H9 (cell line): ENCODE results near the gene DLX2. TPM values are rescaled to one million over a fixed set of nuclear protein-coding genes. Genes with fewer than 3 reads are reported as not detected.

ENCODE experiments used
- DNase-seq: peaks from one replicate; pipeline ENCODE4 v3.0.0-alpha.2; 2017
- H2AFZ ChIP-seq: one replicate; pipeline ENCODE4 v1.6.1; 2013; ENCODE audit warnings: mild to moderate bottlenecking, low read length, control low read depth, moderate library complexity
- H2AK5ac ChIP-seq: 2 replicates; pipeline ENCODE4 v1.6.1; 2013; ENCODE audit warnings: low read length, control low read depth, mixed read lengths; ENCODE audit not compliant: insufficient read length
- H2BK120ac ChIP-seq: one replicate; pipeline ENCODE4 v1.6.1; 2013; ENCODE audit warnings: low read depth, mild to moderate bottlenecking, low read length, control low read depth, inconsistent platforms; ENCODE audit not compliant: poor library complexity, severe bottlenecking
- H2BK12ac ChIP-seq: 2 replicates; pipeline ENCODE4 v1.6.1; 2013; ENCODE audit warnings: low read length, control low read depth, mixed read lengths, low read depth; ENCODE audit not compliant: insufficient read length
- H2BK15ac ChIP-seq: 2 replicates; pipeline ENCODE4 v1.6.1; 2013; ENCODE audit warnings: low read depth, low read length, control low read depth
- H2BK20ac ChIP-seq: one replicate; pipeline ENCODE4 v1.6.1; 2013; ENCODE audit warnings: low read depth, mild to moderate bottlenecking, low read length, control low read depth, inconsistent platforms; ENCODE audit not compliant: poor library complexity, severe bottlenecking
- H2BK5ac ChIP-seq: 2 replicates; pipeline ENCODE4 v1.6.1; 2013; ENCODE audit warnings: low read length, control low read depth, mixed read lengths; ENCODE audit not compliant: insufficient read length
- H3K14ac ChIP-seq: 2 replicates; pipeline ENCODE4 v1.6.1; 2013; ENCODE audit warnings: low read length, control low read depth; ENCODE audit not compliant: insufficient read depth
- H3K18ac ChIP-seq: 2 replicates; pipeline ENCODE4 v1.6.1; 2013; ENCODE audit warnings: low read depth, mild to moderate bottlenecking, mixed read lengths, low read length, control low read depth; ENCODE audit not compliant: insufficient read length
- H3K23ac ChIP-seq: 2 replicates; pipeline ENCODE4 v1.6.1; 2013; ENCODE audit warnings: low read length, control low read depth, mixed read lengths, low read depth; ENCODE audit not compliant: insufficient read length
- H3K23me2 ChIP-seq: 2 replicates; pipeline ENCODE4 v1.6.1; 2013; ENCODE audit warnings: low read depth, mild to moderate bottlenecking, mixed read lengths, low read length, control low read depth; ENCODE audit not compliant: insufficient read length, poor library complexity, severe bottlenecking
- H3K27ac ChIP-seq: 2 replicates; pipeline ENCODE4 v1.5.1; 2013; ENCODE audit warnings: low read length, control low read depth, mixed read lengths, low read depth; ENCODE audit not compliant: insufficient read length
- H3K27me3 ChIP-seq: 2 replicates; pipeline ENCODE4 v1.6.1; 2013; ENCODE audit warnings: low read length, control low read depth, inconsistent platforms; ENCODE audit not compliant: insufficient read depth
- H3K4ac ChIP-seq: 2 replicates; pipeline ENCODE4 v1.6.1; 2013; ENCODE audit warnings: low read depth, mild to moderate bottlenecking, control low read depth, inconsistent platforms, low read length, moderate library complexity
- H3K4me1 ChIP-seq: 2 replicates; pipeline ENCODE4 v1.6.1; 2013; ENCODE audit warnings: low read length, control low read depth, inconsistent platforms; ENCODE audit not compliant: insufficient read depth
- H3K4me2 ChIP-seq: 2 replicates; pipeline ENCODE4 v1.6.1; 2013; ENCODE audit warnings: low read length, control low read depth, mixed read lengths; ENCODE audit not compliant: insufficient read length, insufficient read depth
- H3K56ac ChIP-seq: 2 replicates; pipeline ENCODE4 v1.6.1; 2013; ENCODE audit warnings: low read depth, mild to moderate bottlenecking, mixed read lengths, low read length, control low read depth; ENCODE audit not compliant: insufficient read length
- H3K79me1 ChIP-seq: 2 replicates; pipeline ENCODE4 v1.6.1; 2013; ENCODE audit warnings: low read depth, mild to moderate bottlenecking, moderate library complexity, low read length, control low read depth, inconsistent platforms; ENCODE audit not compliant: insufficient read depth, poor library complexity, severe bottlenecking
- H3K79me2 ChIP-seq: 2 replicates; pipeline ENCODE4 v1.6.1; 2013; ENCODE audit warnings: low read length, control low read depth, inconsistent platforms; ENCODE audit not compliant: insufficient read depth
- H3K9ac ChIP-seq: 2 replicates; pipeline ENCODE4 v1.6.1; 2013; ENCODE audit warnings: low read length, control low read depth, mixed read lengths; ENCODE audit not compliant: insufficient read length; ENCODE audit errors: extremely low read depth
- H3K9me3 ChIP-seq: one replicate; pipeline ENCODE4 v1.6.1; 2013; ENCODE audit warnings: low read depth, low read length, inconsistent platforms; ENCODE audit not compliant: control insufficient read depth
- H3T11ph ChIP-seq: one replicate; pipeline ENCODE4 v1.6.1; 2013; ENCODE audit warnings: mild to moderate bottlenecking, low read length, control low read depth, inconsistent platforms
- H4K20me1 ChIP-seq: one replicate; pipeline ENCODE4 v1.6.1; 2013; ENCODE audit not compliant: control insufficient read depth, insufficient read length, insufficient read depth
- H4K5ac ChIP-seq: 2 replicates; pipeline ENCODE4 v1.6.1; 2013; ENCODE audit warnings: low read depth, mild to moderate bottlenecking, mixed read lengths, low read length, control low read depth; ENCODE audit not compliant: insufficient read length
- H4K8ac ChIP-seq: replicated peaks from 2 replicates; pipeline ENCODE4 v1.6.1; 2013; ENCODE audit warnings: low read length, control low read depth, mixed read lengths, low read depth; ENCODE audit not compliant: insufficient read length
- H4K91ac ChIP-seq: 2 replicates; pipeline ENCODE4 v1.6.1; 2013; ENCODE audit warnings: low read depth, mild to moderate bottlenecking, moderate library complexity, mixed read lengths, low read length, control low read depth; ENCODE audit not compliant: insufficient read length
- H3K27ac Mint-ChIP-seq, 3 experiments: 2 replicates in 2 of 3; 3 replicates in 1 of 3; pipeline ENCODE4 v1.8.0; 2020 to 2021; ENCODE audit warnings: mixed read lengths in 3 of 3, mild to moderate bottlenecking in 1 of 3, moderate library complexity in 1 of 3
- H3K27me3 Mint-ChIP-seq: 2 replicates; pipeline ENCODE4 v1.8.0; 2021; ENCODE audit warnings: low read depth, mild to moderate bottlenecking, moderate library complexity, mixed read lengths
- H3K36me3 Mint-ChIP-seq, 3 experiments: 2 replicates in 2 of 3; 3 replicates in 1 of 3; pipeline ENCODE4 v1.8.0; 2020 to 2021; ENCODE audit warnings: low read depth in 3 of 3, mixed read lengths in 3 of 3; ENCODE audit not compliant: insufficient read depth in 1 of 3
- H3K4me1 Mint-ChIP-seq, 2 experiments: 2 replicates each; pipeline ENCODE4 v1.8.0; 2020; ENCODE audit warnings: mixed read lengths in 2 of 2
- H3K4me3 Mint-ChIP-seq, 2 experiments: 2 replicates in 1 of 2; 3 replicates in 1 of 2; pipeline ENCODE4 v1.8.0; 2020 to 2021; ENCODE audit warnings: mild to moderate bottlenecking in 2 of 2, mixed read lengths in 2 of 2, moderate library complexity in 1 of 2
- H3K9me3 Mint-ChIP-seq, 2 experiments: 2 replicates in 1 of 2; 3 replicates in 1 of 2; pipeline ENCODE4 v1.8.0; 2020; ENCODE audit warnings: mild to moderate bottlenecking in 2 of 2, mixed read lengths in 2 of 2, moderate library complexity in 1 of 2
- WGBS: extraction: QIAGEN DNeasy Blood & Tissue Kit; methylation state at CpG from one replicate; pipeline ENCODE4 v1.1.7; 2013; ENCODE audit warnings: missing lambda C conversion rate, low lambda C conversion rate, mixed read lengths; ENCODE audit not compliant: insufficient read length; ENCODE audit errors: extremely low coverage; 5-methylcytosine and 5-hydroxymethylcytosine counted together
- total RNA-seq: library from RNA; stranded (reverse); gene quantifications from 2 replicates; pipeline ENCODE4 v1.2.1, GENCODE V29; 2021
- TF ChIP-seq, protein P1 (sequence below): fragments of 200-600 bp; sonication (generic); conservative IDR thresholded peaks from 3 replicates; pipeline ENCODE4 v1.8.0; 2021; ENCODE audit warnings: antibody characterized with exemption, mild to moderate bottlenecking

Gene DLX2
- total RNA-seq, 1 experiment from 2014 or later, result not detected

- WGBS, result no CpG with 5 or more reads among the region's 11 CpGs
- H3K36me3 Mint-ChIP-seq, result no peaks in the 10 kb centered on the region; a peak in 1 of 7 replicates
- Histone ChIP-seq H2AK5ac (no peak overlapping the region), H3K18ac (no peak overlapping the region), H3K27me3 (no peaks in the 10 kb centered on the region), H4K91ac (no peak overlapping the region), H3K4me1 (no peaks in the 10 kb centered on the region), H3K9ac (no peak overlapping the region), H2BK20ac (no peak overlapping the region), H3K79me2 (no peaks in the 10 kb centered on the region), H3K4me2 (no peak overlapping the region), H3K9me3 (no peaks in the 10 kb centered on the region), H2BK120ac (no peak overlapping the region), H4K20me1 (no peaks in the 10 kb centered on the region), H4K8ac (no peak overlapping the region), H4K5ac (no peak overlapping the region), H3K23me2 (no peaks in the 10 kb centered on the region), H2BK12ac (no peak overlapping the region), H3K27ac (no peak overlapping the region), H3K56ac (no peak overlapping the region), H3K23ac (no peak overlapping the region), H2BK15ac (no peak overlapping the region), H2AFZ (no peak overlapping the region), H3T11ph (no peak overlapping the region), H3K4ac (no peak overlapping the region), H3K14ac (no peak overlapping the region; the same call in 1 of the 2 replicates), H3K79me1 (no peaks in the 10 kb centered on the region), H2BK5ac (no peak overlapping the region)
- TF ChIP-seq, protein P1, sequence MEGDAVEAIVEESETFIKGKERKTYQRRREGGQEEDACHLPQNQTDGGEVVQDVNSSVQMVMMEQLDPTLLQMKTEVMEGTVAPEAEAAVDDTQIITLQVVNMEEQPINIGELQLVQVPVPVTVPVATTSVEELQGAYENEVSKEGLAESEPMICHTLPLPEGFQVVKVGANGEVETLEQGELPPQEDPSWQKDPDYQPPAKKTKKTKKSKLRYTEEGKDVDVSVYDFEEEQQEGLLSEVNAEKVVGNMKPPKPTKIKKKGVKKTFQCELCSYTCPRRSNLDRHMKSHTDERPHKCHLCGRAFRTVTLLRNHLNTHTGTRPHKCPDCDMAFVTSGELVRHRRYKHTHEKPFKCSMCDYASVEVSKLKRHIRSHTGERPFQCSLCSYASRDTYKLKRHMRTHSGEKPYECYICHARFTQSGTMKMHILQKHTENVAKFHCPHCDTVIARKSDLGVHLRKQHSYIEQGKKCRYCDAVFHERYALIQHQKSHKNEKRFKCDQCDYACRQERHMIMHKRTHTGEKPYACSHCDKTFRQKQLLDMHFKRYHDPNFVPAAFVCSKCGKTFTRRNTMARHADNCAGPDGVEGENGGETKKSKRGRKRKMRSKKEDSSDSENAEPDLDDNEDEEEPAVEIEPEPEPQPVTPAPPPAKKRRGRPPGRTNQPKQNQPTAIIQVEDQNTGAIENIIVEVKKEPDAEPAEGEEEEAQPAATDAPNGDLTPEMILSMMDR, result no peak
- no peak overlapping the region for H3K27ac Mint-ChIP-seq
- no peak for DNase-seq
- H3K4me3 Mint-ChIP-seq, result no peak overlapping the region
- H3K9me3 Mint-ChIP-seq, result peaks cover 0 to 2% of the 10 kb centered on the region in 2 experiments; a peak in 1 of 5 replicates
- peaks cover 15 to 18% of the 10 kb centered on the region in 2 experiments for H3K4me1 Mint-ChIP-seq
- H3K27me3 Mint-ChIP-seq, result peaks cover 2% of the 10 kb centered on the region; the same call in 1 of the 2 replicates
Measured at GRCh38 chr2:172147944-172148650, 45.4 kb upstream of the DLX2 start.
